ENCODE measurements around the gene FIBCD1.

- TF ChIP-seq CTCF (IDR thresholded peaks at IDR 0.05) (no peak), POLR2A (IDR thresholded peaks at IDR 0.05) (no peak)
Observed at GRCh38 chr9:130987738-130988399, 48.8 kb upstream of the FIBCD1 start.
